ENCODE data around the gene TMEM120A. TPM values are rescaled to one million over a fixed set of nuclear protein-coding genes. Genes with fewer than 3 reads are reported as not detected.

TMEM120A gene
- polyA plus RNA-seq, 4 donors: 26.0 to 56.8 (median 49.7) TPM

Other genes with a start within 250 kb of the TMEM120A start
- 1 to 10 TPM in 1 of 4 donors, under 1 TPM in 1, not detected in 2; 0.24 to 1.2 TPM for gene CCL26, start 222.4 kb downstream of the TMEM120A start, polyA plus RNA-seq (ENCODE audit: insufficient read length in 4 of 4)
- 1 to 10 TPM in 1 of 4 donors, under 1 TPM in 1, not detected in 2; 0.29 to 2.3 TPM for gene CCL24, start 180.8 kb downstream of the TMEM120A start, polyA plus RNA-seq (ENCODE audit: insufficient read length in 4 of 4)
- gene RHBDD2, start 115.6 kb downstream of the TMEM120A start, polyA plus RNA-seq (ENCODE audit: insufficient read length in 4 of 4): 10 to 100 TPM; 37.2 to 77.9 (median 65.8) TPM
- 10 to 100 TPM; 50.8 to 70.5 (median 62.1) TPM for gene POR, start 79.4 kb downstream of the TMEM120A start, polyA plus RNA-seq (ENCODE audit: insufficient read length in 4 of 4)
- 10 to 100 TPM; 27.3 to 55.3 (median 38.9) TPM for gene STYXL1, start 53.4 kb upstream of the TMEM120A start, polyA plus RNA-seq (ENCODE audit: insufficient read length in 4 of 4)
- gene MDH2, start 53.5 kb upstream of the TMEM120A start, polyA plus RNA-seq (ENCODE audit: insufficient read length in 4 of 4): 100 to 1,000 TPM; 137 to 217 (median 207) TPM
- 1 to 10 TPM in 2 of 4 donors, under 1 TPM in 2; 0.14 to 2.2 (median 1.2) TPM for gene SRRM3, start 207.3 kb upstream of the TMEM120A start, polyA plus RNA-seq (ENCODE audit: insufficient read length in 4 of 4)